Caco-2 (cell line): ENCODE data around the gene HNRNPM. TPM values are rescaled to one million over a fixed set of nuclear protein-coding genes. Genes with fewer than 3 reads are reported as not detected.
A peak's percentile ranks its signal among the peaks of the same experiment; 100 is the strongest.

ENCODE experiments used
- BruUV-seq: library from RNA; stranded (reverse); fragments of 400-500 nt; replicated peaks from 2 replicates; lab custom pipeline; 2021; lab: Mats Ljungman, UMichigan
- CTCF ChIA-PET: fragments of 300-600 bp; sonication (Branson Sonifier 250); formaldehyde crosslinking; loops from one replicate; lab custom pipeline; 2022; ENCODE audit warnings: antibody characterized with exemption; lab: Charles Lee
- POLR2A ChIA-PET: fragments of 300-600 bp; sonication (Branson Sonifier 250); formaldehyde crosslinking; loops from one replicate; lab custom pipeline; 2022; ENCODE audit warnings: antibody characterized with exemption; lab: Charles Lee
- DNase-seq, 2 experiments: peaks; one replicate each; pipeline versions ENCODE4 v3.0.0 to v3.0.0-alpha.2; 2020 to 2022
- H3K27me3 ChIP-seq: replicated peaks from 2 replicates; pipeline ENCODE4 v1.6.0; 2011; ENCODE audit warnings: low read length; ENCODE audit not compliant: control insufficient read depth, insufficient read depth
- H3K36me3 ChIP-seq: 2 replicates; pipeline ENCODE4 v1.5.1; 2011; ENCODE audit warnings: low read length; ENCODE audit not compliant: control insufficient read depth, insufficient read depth
- H3K4me1 ChIP-seq: fragments of 250-450 bp; sonication (Bioruptor Pico); 2 replicates; pipeline ENCODE4 v1.5.1; 2020; ENCODE audit warnings: mild to moderate bottlenecking
- H3K4me3 ChIP-seq: 2 replicates; pipeline ENCODE4 v1.5.1; 2011; ENCODE audit warnings: low read depth, mild to moderate bottlenecking, control low read depth, low read length
- H3K9me3 ChIP-seq: fragments of 250-450 bp; sonication (Bioruptor Pico); 2 replicates; pipeline ENCODE4 v1.5.1; 2020; ENCODE audit warnings: mild to moderate bottlenecking, moderate library complexity
- H3K27ac Mint-ChIP-seq: one replicate; pipeline ENCODE4 v1.8.0; 2022; ENCODE audit warnings: mixed read lengths; ENCODE audit not compliant: unreplicated experiment
- H3K27me3 Mint-ChIP-seq: one replicate; pipeline ENCODE4 v1.8.0; 2022; ENCODE audit warnings: mixed read lengths; ENCODE audit not compliant: insufficient read depth, unreplicated experiment
- H3K36me3 Mint-ChIP-seq: one replicate; pipeline ENCODE4 v1.8.0; 2022; ENCODE audit warnings: mild to moderate bottlenecking, mixed read lengths; ENCODE audit not compliant: insufficient read depth, unreplicated experiment
- H3K4me1 Mint-ChIP-seq: one replicate; pipeline ENCODE4 v1.8.0; 2022; ENCODE audit warnings: low read depth, mixed read lengths; ENCODE audit not compliant: unreplicated experiment
- H3K4me3 Mint-ChIP-seq: one replicate; pipeline ENCODE4 v1.8.0; 2022; ENCODE audit warnings: mild to moderate bottlenecking, moderate library complexity, mixed read lengths; ENCODE audit not compliant: unreplicated experiment
- H3K9me3 Mint-ChIP-seq: one replicate; pipeline ENCODE4 v1.8.0; 2022; ENCODE audit warnings: mixed read lengths; ENCODE audit not compliant: unreplicated experiment
- CTCF ChIP-seq, 2 experiments: fragments of 200-600 bp in 1 of 2; IDR thresholded peaks; 1 replicate in 1 of 2; 2 replicates in 1 of 2; pipeline versions ENCODE4 v1.5.1 to v1.8.0; 2011 to 2022; ENCODE audit warnings: antibody characterized with exemption in 1 of 2, control low read depth in 1 of 2, inconsistent platforms in 1 of 2, low read depth in 1 of 2, low read length in 1 of 2, mild to moderate bottlenecking in 1 of 2, moderate library complexity in 1 of 2; ENCODE audit not compliant: insufficient read depth in 1 of 2, severe bottlenecking in 1 of 2, unreplicated experiment in 1 of 2
- intact Hi-C: fragments of 100-400 bp; cut with micrococcal nuclease; formaldehyde crosslinking; loops from one replicate; pipeline ENCODE4 v1.10.0; 2022; ENCODE audit not compliant: unreplicated experiment
- total RNA-seq: library from RNA; stranded (reverse); gene quantifications from 2 replicates; pipeline ENCODE4 v1.2.3, GENCODE V29; 2022

The HNRNPM gene
- total RNA-seq, 1 experiment from 2014 or later = 271 TPM

GRCh38 chr19:8396185-8396562 lies 48.6 kb upstream of the HNRNPM start:
- Histone ChIP-seq H3K27me3 (no peaks in the 10 kb centered on the region), H3K4me1 (peaks cover 8% of the 10 kb centered on the region; the same call in 1 of the 2 replicates), H3K4me3 (no peak overlapping the region), H3K36me3 (peaks cover 3% of the 10 kb centered on the region), H3K9me3 (no peaks in the 10 kb centered on the region)
- no peaks in the 10 kb centered on the region for H3K27me3 Mint-ChIP-seq
- no peak overlapping the region for H3K4me3 Mint-ChIP-seq
- no peak overlapping the region for H3K27ac Mint-ChIP-seq
- H3K4me1 Mint-ChIP-seq = peaks cover 13% of the 10 kb centered on the region
- ChIA-PET POLR2A (no interaction called here), CTCF (no interaction called here)
- no peaks in the 10 kb centered on the region for H3K9me3 Mint-ChIP-seq
- H3K36me3 Mint-ChIP-seq = peaks cover 20% of the 10 kb centered on the region
- TF ChIP-seq CTCF (IDR thresholded peaks at IDR 0.05; ENCODE audit: insufficient read depth in 1 of 2, low read depth in 1 of 2, low read length in 1 of 2, severe bottlenecking in 1 of 2, unreplicated experiment in 1 of 2) = no peak
- intact Hi-C loops = loop anchor here (2.0 to 5.0 kb wide), 2 partner anchors 41 to 129 kb away; no protein-coding TSS in a partner anchor
- BruUV-seq = no TSS peak
- DNase-seq = no peak

GRCh38 chr19:8396563-8397203 lies 48.1 kb upstream of the HNRNPM start:
- no peaks in the 10 kb centered on the region for H3K9me3 Mint-ChIP-seq
- TF ChIP-seq CTCF (IDR thresholded peaks at IDR 0.05; ENCODE audit: insufficient read depth in 1 of 2, low read depth in 1 of 2, low read length in 1 of 2, severe bottlenecking in 1 of 2, unreplicated experiment in 1 of 2) = peak; percentile 43 to 51
- H3K27me3 ChIP-seq = no peaks in the 10 kb centered on the region
- peaks cover 13% of the 10 kb centered on the region for H3K4me1 Mint-ChIP-seq
- peak overlapping the region; percentile 48 for H3K27ac Mint-ChIP-seq
- H3K9me3 ChIP-seq = no peaks in the 10 kb centered on the region
- DNase-seq = peak; percentile 51 to 62
- BruUV-seq = no TSS peak
- intact Hi-C loops = loop anchor here (2.0 to 5.0 kb wide), 2 partner anchors 42 to 129 kb away; no protein-coding TSS in a partner anchor
- POLR2A ChIA-PET = no interaction called here
- H3K4me3 Mint-ChIP-seq = no peak overlapping the region
- H3K4me1 ChIP-seq = 0 out of 2 replicates have a peak, but pooled peaks cover 5% of the 10 kb centered on the region
- peaks cover 20% of the 10 kb centered on the region for H3K36me3 Mint-ChIP-seq
- no peaks in the 10 kb centered on the region for H3K27me3 Mint-ChIP-seq
- peaks cover 2% of the 10 kb centered on the region for H3K36me3 ChIP-seq
- H3K4me3 ChIP-seq = no peak overlapping the region
- CTCF ChIA-PET = no interaction called here

DNA sequence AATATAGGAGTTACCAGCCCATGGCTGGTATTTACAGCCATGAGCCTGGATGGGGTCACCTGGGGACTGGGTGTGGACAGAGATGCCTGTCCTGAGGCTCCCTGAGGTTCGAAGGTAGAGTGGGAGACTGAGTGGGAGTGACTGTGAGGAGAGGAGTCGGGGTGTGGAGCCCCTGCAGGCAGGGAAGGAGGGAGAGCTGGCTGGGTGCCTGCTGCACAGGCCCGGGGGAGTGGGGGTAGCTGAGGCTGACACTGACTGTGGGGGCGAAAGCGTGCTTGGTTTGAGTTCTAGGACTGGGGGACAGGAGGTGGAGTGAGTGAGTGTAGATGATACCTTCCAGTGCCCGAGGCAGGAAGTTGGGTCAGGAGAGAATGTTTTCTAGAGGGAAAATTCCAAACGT lies 47.5 kb upstream of the HNRNPM start:
- no peaks in the 10 kb centered on the region for H3K9me3 Mint-ChIP-seq
- H3K36me3 Mint-ChIP-seq = peaks cover 26% of the 10 kb centered on the region
- ChIA-PET CTCF (interaction anchor here (1.6 kb wide), 1 partner anchor 16 kb away, joined by 5 read pairs; the partner anchor contains the start of gene MARCHF2), POLR2A (no interaction called here)
- intact Hi-C loops = loop anchor here (2.0 to 5.0 kb wide), 2 partner anchors 42 to 130 kb away; no protein-coding TSS in a partner anchor
- 0 out of 2 replicates have a peak, but pooled peaks cover 5% of the 10 kb centered on the region for H3K4me1 ChIP-seq
- no peaks in the 10 kb centered on the region for H3K9me3 ChIP-seq
- peaks cover 2% of the 10 kb centered on the region; the same call in 1 of the 2 replicates for H3K36me3 ChIP-seq
- BruUV-seq = no TSS peak
- H3K4me3 ChIP-seq = no peak overlapping the region
- H3K27me3 Mint-ChIP-seq = no peaks in the 10 kb centered on the region
- H3K4me1 Mint-ChIP-seq = peaks cover 13% of the 10 kb centered on the region
- TF ChIP-seq CTCF (IDR thresholded peaks at IDR 0.05; ENCODE audit: insufficient read depth in 1 of 2, low read depth in 1 of 2, low read length in 1 of 2, severe bottlenecking in 1 of 2, unreplicated experiment in 1 of 2) = no peak
- H3K27ac Mint-ChIP-seq = peak overlapping the region; percentile 48
- no peaks in the 10 kb centered on the region for H3K27me3 ChIP-seq
- DNase-seq = no peak
- H3K4me3 Mint-ChIP-seq = no peak overlapping the region
